ENCODE results near the gene LHPP.
"Not testable (repeated sequence)": the region's sequence is repeated elsewhere in the genome, so short reads cannot be mapped to it uniquely, and the experiment has no call there.

The LHPP gene

DNA sequence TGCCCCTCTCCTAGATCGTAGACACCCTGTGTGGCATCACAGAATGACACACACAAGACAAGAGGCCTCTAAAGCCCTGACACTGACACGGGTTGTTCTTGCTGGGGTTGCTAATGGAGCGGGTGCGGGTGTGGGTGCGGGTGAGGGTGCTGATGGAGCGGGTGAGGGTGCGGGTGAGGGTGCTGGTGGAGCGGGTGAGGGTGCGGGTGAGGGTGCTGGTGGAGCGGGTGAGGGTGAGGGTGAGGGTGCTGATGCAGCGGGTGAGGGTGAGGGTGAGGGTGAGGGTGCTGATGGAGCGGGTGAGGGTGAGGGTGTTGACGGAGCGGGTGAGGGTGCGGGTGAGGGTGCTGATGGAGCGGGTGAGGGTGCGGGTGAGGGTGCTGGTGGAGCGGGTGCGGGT is 148.6 kb downstream of the LHPP start:
- H3K27me3 ChIP-seq (ENCODE audit: low read depth); H3K9me3 ChIP-seq; H3K36me3 ChIP-seq (replicated peaks); in situ Hi-C loops (cut with MboI; ENCODE audit: low sequenced_read_pairs); H3K4me3 ChIP-seq; H3K4me1 ChIP-seq; DNase-seq (ENCODE audit: low spot score in 2 of 2): not testable (repeated sequence)

DNA sequence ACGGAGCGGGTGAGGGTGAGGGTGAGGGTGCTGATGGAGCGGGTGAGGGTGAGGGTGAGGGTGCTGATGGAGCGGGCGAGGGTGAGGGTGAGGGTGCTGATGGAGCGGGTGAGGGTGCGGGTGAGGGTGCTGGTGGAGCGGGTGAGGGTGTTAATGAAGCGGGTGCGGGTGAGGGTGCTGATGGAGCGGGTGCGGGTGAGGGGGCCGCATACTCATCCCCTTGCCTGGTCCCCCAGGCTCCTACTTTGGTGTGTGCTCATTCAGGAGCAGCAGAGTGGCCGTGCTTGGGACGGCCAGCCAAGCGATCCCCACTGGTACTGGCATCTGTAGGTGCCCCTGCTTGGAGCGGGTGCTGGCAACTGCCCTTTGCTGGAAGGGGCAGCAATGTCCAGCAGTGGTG is 149.2 kb downstream of the LHPP start:
- H3K36me3 ChIP-seq (replicated peaks); H3K4me1 ChIP-seq; H3K9me3 ChIP-seq; in situ Hi-C loops (cut with MboI; ENCODE audit: low sequenced_read_pairs); H3K4me3 ChIP-seq; DNase-seq (ENCODE audit: low spot score in 2 of 2); H3K27me3 ChIP-seq (ENCODE audit: low read depth): not testable (repeated sequence)

DNA sequence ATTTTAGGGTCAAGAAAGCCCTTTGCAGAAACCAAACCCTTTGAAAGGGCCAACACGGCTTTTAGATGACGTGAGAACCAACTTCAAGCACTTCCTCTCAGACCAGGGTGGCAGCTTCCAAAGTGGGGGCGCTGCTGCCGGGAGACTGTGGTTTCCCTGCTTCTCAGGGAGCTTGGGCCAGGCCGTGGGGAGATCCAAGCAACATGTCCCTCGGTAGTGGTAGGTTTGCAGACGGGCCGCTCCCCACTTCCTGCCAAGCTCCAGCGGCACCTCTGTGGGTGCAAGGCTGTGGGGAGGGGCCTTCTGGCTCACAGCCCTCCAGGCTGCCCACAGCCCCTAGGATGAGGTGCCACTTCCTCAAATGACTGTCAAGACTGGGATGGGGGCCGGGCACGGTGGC is 150.1 kb downstream of the LHPP start:
- H3K36me3 ChIP-seq (replicated peaks), result no peaks in the 10 kb centered on the region
- no peak overlapping the region for H3K4me3 ChIP-seq
- no peaks in the 10 kb centered on the region for H3K27me3 ChIP-seq (ENCODE audit: low read depth)
- H3K4me1 ChIP-seq, result no peaks in the 10 kb centered on the region
- DNase-seq (ENCODE audit: low spot score in 2 of 2), result no peak
- H3K9me3 ChIP-seq, result no peaks in the 10 kb centered on the region
- in situ Hi-C loops (cut with MboI; ENCODE audit: low sequenced_read_pairs), result no loop called here

DNA sequence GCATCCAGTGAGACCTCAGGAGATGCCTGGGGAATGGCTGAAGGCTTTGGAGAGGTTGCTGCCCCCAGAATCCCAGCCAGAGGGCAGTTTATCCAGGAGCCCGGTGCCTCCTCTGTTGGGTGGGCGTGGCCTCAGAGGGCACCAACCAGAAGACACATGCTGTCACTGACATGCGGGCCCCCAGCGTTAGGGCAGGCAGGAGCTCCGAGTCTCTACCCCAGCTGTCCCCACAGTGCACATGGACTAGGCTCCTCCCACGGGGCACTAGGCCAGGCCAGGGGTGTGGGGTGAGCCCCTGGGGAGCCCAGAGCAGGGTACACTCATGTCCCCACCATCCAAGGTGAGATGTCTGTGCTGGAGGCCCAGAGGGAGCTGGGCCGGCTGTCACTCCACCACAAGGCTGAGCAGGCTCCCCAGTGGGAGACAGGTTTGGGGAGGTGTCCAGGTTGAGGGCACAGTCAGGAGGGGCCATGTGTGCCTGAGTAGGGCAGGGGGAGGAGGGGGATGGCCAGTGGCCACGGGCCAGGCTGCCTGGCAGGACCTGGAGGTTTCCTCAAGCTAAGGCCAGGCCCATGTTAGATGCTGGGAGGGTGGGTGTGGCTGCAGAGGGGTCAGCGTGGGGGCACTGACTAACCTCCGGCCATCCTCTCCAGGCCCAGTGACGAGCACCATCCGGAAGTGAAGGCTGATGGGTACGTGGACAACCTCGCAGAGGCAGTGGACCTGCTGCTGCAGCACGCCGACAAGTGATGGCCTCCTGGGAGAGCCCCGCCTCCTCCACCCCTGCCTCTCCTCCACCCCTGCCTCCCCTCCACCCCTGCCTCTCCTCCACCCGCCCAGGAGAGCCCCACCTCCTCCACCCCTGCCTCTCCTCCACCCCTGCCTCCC is 151.2 kb downstream of the LHPP start:
- H3K27me3 ChIP-seq (ENCODE audit: low read depth), result no peaks in the 10 kb centered on the region
- peak in 1 of 2 experiments; percentile 40 for DNase-seq (ENCODE audit: low spot score in 2 of 2)
- H3K4me3 ChIP-seq, result no peak overlapping the region
- no peaks in the 10 kb centered on the region for H3K36me3 ChIP-seq (replicated peaks)
- H3K4me1 ChIP-seq, result no peaks in the 10 kb centered on the region
- in situ Hi-C loops (cut with MboI; ENCODE audit: low sequenced_read_pairs), result no loop called here
- H3K9me3 ChIP-seq, result no peaks in the 10 kb centered on the region

DNA sequence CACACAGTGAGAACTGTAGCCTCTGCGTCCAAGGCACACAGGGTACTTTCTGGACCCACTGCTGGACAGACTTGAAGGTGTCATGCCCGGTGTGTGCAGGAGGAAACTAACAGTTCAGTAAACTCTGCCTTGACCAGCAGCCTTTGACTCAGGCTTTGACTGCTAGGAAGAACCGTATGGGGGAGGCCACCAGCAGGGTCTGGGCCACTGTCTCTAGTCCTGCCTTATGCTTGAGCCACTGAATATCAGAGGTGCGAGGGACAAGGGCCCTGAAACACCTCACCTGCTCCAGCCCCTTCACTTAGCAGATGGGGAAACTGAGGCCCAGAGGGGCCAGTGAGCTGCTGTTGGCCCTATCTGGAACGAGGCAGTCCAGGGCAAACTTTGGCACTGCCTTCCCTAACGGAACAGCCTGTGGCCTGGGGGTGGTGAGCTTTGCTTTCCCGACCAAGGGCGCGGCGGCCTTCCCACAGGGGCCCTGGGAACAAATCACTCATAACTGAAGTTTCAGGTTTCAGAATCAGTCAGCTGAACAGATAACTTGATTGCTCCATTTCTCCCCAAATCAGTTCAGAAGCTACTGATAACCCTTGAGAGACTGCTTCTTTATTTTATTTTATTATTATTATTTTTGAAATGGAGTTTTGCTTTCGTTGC is 152.5 kb downstream of the LHPP start:
- in situ Hi-C loops (cut with MboI; ENCODE audit: low sequenced_read_pairs), result no loop called here
- no peaks in the 10 kb centered on the region for H3K27me3 ChIP-seq (ENCODE audit: low read depth)
- no peaks in the 10 kb centered on the region for H3K4me1 ChIP-seq
- no peak for DNase-seq (ENCODE audit: low spot score in 2 of 2)
- H3K36me3 ChIP-seq (replicated peaks), result no peaks in the 10 kb centered on the region
- no peaks in the 10 kb centered on the region for H3K9me3 ChIP-seq
- no peak overlapping the region for H3K4me3 ChIP-seq

DNA sequence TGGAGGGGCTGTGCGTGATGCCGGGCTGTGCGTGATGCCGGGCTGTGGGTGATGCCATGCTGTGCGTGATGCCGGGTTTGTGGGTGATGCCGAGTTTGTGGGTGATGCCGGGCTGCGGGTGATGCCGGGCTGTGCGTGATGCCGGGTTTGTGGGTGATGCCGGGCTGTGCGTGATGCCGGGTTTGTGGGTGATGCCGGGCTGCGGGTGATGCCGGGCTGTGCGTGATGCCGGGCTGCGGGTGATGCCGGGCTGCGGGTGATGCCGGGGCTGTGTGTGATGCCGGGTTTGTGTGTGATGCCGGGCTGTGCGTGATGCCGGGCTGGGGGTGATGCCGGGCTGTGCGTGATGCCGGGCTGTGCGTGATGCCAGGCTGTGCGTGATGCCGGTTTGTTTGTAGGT is 153.6 kb downstream of the LHPP start:
- H3K27me3 ChIP-seq (ENCODE audit: low read depth), result no peaks in the 10 kb centered on the region
- no peaks in the 10 kb centered on the region for H3K36me3 ChIP-seq (replicated peaks)
- no peaks in the 10 kb centered on the region for H3K9me3 ChIP-seq
- no peak overlapping the region for H3K4me3 ChIP-seq
- in situ Hi-C loops (cut with MboI; ENCODE audit: low sequenced_read_pairs), result no loop called here
- no peak for DNase-seq (ENCODE audit: low spot score in 2 of 2)
- H3K4me1 ChIP-seq, result no peaks in the 10 kb centered on the region

DNA sequence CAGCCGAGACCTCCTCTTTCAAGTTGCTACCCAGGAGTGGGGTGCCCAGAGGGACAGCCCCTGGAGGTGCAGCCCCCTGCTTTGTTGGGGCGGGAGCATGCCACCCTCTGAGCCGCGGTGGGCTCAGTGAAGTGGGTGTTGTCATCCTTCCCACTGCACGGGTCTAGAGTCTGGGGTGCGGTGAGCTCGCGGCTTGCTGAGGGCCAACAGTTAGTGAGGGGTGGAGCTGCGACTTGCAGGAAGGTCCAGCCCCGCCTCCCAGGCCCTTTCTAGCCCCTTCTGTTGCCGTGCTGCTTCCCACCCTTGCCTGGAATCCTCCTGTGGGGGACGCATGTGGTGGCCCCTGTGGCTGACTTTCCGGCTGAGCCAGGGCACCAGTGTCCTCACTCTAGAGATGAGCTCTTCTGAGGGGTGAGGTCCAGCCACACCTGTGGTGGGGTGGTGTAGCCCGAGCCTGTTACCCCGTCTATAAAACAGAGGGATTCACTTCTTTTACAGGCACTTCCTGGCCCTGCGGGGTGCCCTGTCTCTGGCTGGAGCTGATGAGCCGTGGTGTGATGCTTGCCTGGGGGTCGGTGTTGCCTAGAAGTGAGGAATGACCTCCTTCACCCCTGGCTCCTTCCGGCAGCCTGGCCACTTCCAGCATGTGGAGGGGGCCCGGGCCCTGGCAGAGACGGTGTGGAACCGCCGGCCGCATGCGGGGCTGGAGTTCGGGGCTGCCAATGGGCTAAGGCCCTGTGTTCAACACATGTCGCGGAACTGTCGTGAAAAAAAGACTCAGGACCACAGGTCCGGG is 154.6 kb downstream of the LHPP start:
- DNase-seq (ENCODE audit: low spot score in 2 of 2), result no peak
- H3K4me1 ChIP-seq, result no peaks in the 10 kb centered on the region
- in situ Hi-C loops (cut with MboI; ENCODE audit: low sequenced_read_pairs), result no loop called here

DNA sequence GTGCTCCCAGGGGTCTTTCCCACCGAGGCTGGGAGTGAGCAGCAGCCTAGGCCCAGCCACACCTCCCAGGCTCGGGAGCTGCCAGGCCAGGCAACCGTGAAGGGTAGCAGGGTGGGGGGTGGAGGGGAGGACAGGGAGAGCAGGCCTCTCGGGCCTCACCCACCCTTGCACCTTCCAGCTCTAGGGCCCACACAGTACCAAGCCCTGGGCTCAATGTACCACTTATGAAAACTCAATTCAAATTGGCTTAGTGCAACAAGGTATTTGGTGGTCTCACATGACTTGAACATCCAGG is 155.2 kb downstream of the LHPP start:
- no peak for DNase-seq (ENCODE audit: low spot score in 2 of 2)
- H3K27me3 ChIP-seq (ENCODE audit: low read depth), result no peaks in the 10 kb centered on the region
- no peaks in the 10 kb centered on the region for H3K9me3 ChIP-seq
- no peak overlapping the region for H3K4me3 ChIP-seq
- in situ Hi-C loops (cut with MboI; ENCODE audit: low sequenced_read_pairs), result no loop called here
- no peaks in the 10 kb centered on the region for H3K36me3 ChIP-seq (replicated peaks)
- H3K4me1 ChIP-seq, result no peaks in the 10 kb centered on the region

More for the DNA sequence above, 154.6 kb downstream of the LHPP start:
- H3K4me3 ChIP-seq, result no peak overlapping the region
- no peaks in the 10 kb centered on the region for H3K36me3 ChIP-seq (replicated peaks)
- no peaks in the 10 kb centered on the region for H3K9me3 ChIP-seq
- no peaks in the 10 kb centered on the region for H3K27me3 ChIP-seq (ENCODE audit: low read depth)

DNA sequence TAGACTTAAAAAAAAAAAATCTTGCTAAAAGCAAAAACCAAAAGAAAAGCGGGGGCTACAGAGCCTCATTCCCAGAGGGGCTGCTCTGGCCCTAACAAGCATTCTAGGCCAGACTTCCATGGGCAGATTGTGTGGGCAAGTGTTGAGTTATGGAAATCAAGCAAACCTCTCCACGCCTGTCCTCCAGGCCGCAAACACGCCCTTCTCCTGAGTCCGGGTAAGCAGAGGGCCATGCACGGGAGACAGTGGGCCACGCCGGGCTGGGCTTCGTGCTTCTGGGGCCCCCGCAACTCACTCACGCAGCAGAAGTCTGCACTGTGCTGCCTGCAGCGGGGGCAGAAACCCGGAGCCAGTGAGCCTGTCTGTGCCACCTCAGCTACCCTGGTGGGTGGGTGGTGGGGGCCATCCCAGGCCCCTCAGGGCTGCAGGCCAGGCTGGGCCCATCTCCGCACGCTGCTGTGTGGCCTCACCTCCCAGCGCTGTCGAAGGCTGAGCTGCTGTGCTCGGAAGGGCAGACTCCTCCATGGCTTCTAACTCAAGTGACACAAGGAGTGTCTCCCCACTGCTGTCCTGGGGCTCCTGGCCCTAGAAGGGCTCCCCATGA is 156.9 kb downstream of the LHPP start:
- Histone ChIP-seq H3K4me3 (no peak overlapping the region), H3K4me1 (no peaks in the 10 kb centered on the region), H3K27me3 (ENCODE audit: low read depth) (no peaks in the 10 kb centered on the region), H3K36me3 (replicated peaks) (no peaks in the 10 kb centered on the region; the same call in 1 of the 2 replicates), H3K9me3 (no peaks in the 10 kb centered on the region)
- in situ Hi-C loops (cut with MboI; ENCODE audit: low sequenced_read_pairs), result no loop called here
- no peak for DNase-seq (ENCODE audit: low spot score in 2 of 2)

DNA sequence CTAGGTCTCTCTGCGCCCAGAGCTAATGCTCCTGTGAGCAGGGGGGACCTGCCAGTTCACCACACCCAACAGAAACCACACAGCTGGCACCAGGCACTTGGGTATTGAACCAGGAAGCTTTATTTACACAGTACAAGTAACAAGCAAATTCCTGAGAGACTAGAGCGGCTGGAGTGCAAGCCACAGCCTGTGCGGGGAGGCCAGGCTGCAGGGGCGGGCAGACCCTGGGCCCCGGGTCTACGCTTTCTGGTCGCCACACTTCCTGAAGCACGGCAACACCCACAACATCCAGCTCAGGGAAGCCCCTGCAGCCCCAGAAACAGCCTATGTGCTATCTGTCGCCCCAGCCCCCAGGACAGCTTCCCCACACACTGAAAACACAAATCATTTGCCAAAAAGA is 157.6 kb downstream of the LHPP start:
- Histone ChIP-seq H3K9me3 (no peaks in the 10 kb centered on the region), H3K4me3 (no peak overlapping the region), H3K4me1 (no peaks in the 10 kb centered on the region), H3K27me3 (ENCODE audit: low read depth) (no peaks in the 10 kb centered on the region), H3K36me3 (replicated peaks) (no peaks in the 10 kb centered on the region; the same call in 1 of the 2 replicates)
- no peak for DNase-seq (ENCODE audit: low spot score in 2 of 2)
- in situ Hi-C loops (cut with MboI; ENCODE audit: low sequenced_read_pairs), result no loop called here

DNA sequence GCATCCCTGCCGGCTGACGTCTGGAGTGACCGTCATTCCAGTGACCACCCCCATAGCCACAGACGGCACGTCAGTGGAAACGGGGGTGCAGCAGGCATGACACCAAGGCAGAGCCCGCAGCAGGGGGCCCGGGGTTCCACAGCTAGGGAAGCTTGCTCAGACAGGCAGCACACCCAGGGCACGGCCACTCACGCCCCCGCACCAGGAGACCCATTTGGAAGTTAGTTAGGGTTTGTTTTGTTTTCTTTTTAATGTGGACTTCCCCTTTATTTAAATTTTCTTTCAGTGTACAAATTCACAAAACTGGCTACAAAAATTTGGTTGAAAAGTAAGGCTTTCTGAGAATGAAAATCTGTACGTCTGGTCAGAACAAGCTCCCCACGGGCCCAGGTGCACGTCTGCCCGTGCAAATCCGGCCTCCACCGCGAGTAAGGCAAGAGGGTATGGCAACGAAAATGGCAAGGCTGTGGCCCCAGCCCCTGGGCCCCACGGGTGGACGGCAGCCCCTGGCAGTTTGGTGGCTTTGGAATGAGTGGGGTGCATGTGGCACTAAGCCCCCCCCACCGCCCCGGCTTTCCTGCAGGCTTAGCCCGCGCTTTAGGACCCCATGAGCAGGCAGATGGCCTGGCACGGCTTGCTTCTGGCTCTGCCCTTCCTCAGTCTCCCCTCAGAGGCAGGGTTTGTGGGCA is 158.3 kb downstream of the LHPP start:
- Histone ChIP-seq H3K36me3 (replicated peaks) (no peaks in the 10 kb centered on the region; the same call in 1 of the 2 replicates), H3K27me3 (ENCODE audit: low read depth) (no peaks in the 10 kb centered on the region), H3K4me3 (no peak overlapping the region), H3K9me3 (no peaks in the 10 kb centered on the region), H3K4me1 (no peaks in the 10 kb centered on the region)
- no peak for DNase-seq (ENCODE audit: low spot score in 2 of 2)
- in situ Hi-C loops (cut with MboI; ENCODE audit: low sequenced_read_pairs), result no loop called here

DNA sequence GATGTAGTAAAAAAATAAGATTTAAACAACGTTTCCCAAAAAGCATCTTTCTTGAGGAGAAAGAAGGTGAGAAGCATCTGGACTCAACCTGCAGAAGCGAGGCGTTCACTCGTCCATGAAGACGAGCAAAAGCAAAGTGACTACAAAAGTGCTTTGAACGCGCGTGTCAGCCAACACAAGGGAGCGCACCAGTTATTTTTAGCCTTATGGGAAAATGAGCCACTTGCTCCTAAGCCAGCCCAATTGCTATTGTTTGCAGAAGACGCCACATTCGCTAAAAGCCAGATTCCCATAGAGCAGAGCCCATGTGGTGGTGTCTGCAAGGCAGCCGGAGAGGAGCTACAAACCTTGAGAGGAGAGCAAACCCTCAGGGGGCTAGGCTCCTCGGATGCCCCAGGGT is 160.0 kb downstream of the LHPP start:
- Histone ChIP-seq H3K36me3 (replicated peaks) (no peaks in the 10 kb centered on the region; the same call in 1 of the 2 replicates), H3K9me3 (no peaks in the 10 kb centered on the region), H3K27me3 (ENCODE audit: low read depth) (no peaks in the 10 kb centered on the region), H3K4me3 (no peak overlapping the region), H3K4me1 (no peaks in the 10 kb centered on the region)
- in situ Hi-C loops (cut with MboI; ENCODE audit: low sequenced_read_pairs), result no loop called here
- DNase-seq (ENCODE audit: low spot score in 2 of 2), result no peak

DNA sequence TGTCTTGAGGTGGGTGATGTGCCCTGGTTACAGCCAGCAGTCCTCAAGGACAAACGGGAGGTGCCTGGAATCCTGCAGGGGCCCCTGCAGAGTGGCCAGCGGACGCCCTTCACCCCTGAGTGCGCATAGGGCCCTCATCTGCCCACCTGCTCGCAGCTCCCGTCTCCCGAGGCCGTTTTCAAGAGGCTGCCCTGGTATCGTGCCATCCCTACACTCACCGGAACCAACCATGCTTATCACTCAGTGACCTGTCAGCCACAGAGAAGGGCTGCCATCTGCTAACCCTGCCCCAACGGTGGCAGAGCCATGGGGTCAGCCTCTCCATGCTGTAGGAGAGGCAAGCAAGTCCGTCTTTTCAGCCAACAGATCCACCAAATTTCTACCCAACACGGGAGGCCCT is 160.5 kb downstream of the LHPP start:
- Histone ChIP-seq H3K4me1 (no peaks in the 10 kb centered on the region), H3K9me3 (no peaks in the 10 kb centered on the region), H3K36me3 (replicated peaks) (no peaks in the 10 kb centered on the region; the same call in 1 of the 2 replicates), H3K27me3 (ENCODE audit: low read depth) (no peaks in the 10 kb centered on the region), H3K4me3 (no peak overlapping the region)
- no peak for DNase-seq (ENCODE audit: low spot score in 2 of 2)
- in situ Hi-C loops (cut with MboI; ENCODE audit: low sequenced_read_pairs), result no loop called here
